Femur (tissue), 1 donor: ENCODE data around the gene NSD1.
"Not testable (repeated sequence)": the region's sequence is repeated elsewhere in the genome, so short reads cannot be mapped to it uniquely, and the experiment has no call there.

Experiments
- DNase-seq: peaks from one replicate; pipeline ENCODE4 v3.0.0-alpha.2; 2017

NSD1 gene

DNA sequence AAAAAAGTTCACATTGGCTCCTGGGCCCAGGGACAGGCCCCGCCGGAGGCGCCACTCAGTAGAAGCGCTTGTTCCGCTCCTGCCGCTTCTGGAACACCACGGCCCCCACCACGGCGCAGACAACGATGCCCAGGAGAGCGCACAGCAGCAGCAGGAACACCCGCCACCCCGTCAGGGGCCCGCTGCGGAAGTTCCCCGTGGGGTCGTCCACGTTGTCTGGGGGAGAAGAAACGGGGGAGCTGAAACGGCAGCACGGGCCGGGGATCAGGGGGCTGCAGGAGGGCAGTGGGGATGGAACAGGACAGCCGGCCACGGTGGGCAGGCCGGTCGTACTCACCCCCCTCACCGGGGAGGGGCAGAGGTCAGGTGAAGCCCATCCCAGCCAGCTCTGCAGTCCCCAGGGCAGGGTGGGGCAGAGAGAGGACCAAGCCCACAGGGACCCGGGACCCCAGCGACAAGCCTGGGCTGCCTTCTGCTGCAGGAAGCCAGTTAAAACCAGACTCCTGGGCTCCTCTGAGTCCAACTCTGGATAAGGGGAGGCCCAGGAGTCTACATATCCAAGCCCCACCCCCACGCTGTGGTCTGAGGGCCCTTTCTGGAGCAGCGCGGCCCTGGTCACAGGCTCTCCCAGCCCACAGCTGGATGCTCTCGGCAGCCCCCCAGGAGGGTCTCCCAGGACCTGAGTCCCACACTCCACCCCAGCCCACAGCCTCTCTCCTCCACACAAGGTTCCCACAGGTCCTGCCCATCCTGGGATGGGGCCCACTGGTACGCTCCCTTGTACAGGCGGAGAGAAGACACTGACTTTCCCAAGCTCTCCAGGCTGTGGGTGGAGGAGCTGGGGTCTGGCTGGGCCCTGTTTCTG is 198.7 kb downstream of the NSD1 start:
- DNase-seq = no peak

DNA sequence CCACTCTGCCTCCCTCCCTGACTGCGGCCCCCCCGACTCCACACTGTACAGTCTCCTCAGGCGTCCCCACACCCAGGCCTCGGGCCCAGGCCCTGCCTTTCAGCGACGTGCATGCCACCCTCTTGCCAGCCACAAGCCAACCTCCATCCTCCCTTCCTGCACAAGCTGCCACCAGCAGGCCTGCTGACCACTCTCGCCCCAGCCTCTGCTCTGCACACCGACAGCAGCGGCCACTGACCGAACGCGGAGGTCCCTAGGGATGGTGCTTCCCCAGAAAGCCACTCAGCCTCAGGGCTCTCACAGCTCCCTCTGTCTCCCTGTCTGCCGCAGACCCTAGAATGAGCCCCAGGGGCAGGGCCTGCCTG is 199.3 kb downstream of the NSD1 start:
- no peak for DNase-seq

DNA sequence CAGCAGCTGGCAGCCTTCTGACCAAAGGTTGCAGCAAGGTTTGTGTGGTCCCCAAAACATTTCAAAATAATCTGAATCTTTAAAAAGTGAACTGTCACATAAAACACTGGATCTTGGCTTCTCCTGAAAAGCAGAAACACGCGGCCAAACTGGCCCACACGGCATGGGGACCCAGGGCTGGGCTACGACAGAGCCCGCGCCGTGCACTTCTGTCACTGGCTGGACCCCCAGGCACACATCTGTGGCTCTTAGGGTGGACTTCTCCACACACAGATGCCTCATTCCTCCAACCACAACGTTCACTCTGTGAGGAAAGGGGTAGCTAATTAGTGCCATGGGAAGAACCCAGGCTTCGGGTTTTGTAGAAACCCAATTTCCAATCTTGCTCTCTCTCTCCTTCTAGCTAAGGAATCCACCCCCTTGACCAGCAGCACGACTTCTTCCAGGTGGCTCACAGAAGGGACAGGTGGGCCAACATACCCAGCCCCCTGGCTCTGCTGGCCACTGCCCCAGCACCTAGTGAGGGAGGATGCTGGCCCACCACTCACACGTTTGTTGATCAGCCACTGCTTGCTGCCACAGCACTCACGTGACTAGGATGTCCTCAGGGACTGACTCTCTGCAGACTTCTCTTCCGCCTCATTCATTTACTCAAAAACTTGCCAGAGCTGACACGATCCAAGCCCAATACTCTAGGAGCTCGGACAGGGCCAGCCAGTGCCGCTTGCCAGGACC is 200.0 kb downstream of the NSD1 start:
- no peak for DNase-seq

DNA sequence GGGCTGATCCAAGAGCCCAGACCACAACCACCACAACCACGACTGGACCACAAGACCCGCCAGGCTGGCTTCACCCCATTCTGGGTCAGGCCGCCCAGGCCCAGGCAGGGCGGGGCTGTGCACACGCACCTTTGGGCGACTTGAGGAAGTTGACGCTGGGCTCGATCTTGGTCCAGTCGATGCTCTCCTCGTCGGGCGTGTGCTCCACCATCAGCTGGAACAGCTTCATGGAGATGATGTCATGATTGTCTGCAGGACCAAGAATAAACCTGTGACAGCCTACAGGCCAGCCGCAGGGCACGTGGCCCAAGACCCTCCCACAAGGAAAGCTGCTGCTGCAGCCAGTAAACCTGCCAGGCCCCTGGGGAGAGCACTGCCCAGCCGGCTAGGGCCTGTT is 200.6 kb downstream of the NSD1 start:
- DNase-seq = no peak

DNA sequence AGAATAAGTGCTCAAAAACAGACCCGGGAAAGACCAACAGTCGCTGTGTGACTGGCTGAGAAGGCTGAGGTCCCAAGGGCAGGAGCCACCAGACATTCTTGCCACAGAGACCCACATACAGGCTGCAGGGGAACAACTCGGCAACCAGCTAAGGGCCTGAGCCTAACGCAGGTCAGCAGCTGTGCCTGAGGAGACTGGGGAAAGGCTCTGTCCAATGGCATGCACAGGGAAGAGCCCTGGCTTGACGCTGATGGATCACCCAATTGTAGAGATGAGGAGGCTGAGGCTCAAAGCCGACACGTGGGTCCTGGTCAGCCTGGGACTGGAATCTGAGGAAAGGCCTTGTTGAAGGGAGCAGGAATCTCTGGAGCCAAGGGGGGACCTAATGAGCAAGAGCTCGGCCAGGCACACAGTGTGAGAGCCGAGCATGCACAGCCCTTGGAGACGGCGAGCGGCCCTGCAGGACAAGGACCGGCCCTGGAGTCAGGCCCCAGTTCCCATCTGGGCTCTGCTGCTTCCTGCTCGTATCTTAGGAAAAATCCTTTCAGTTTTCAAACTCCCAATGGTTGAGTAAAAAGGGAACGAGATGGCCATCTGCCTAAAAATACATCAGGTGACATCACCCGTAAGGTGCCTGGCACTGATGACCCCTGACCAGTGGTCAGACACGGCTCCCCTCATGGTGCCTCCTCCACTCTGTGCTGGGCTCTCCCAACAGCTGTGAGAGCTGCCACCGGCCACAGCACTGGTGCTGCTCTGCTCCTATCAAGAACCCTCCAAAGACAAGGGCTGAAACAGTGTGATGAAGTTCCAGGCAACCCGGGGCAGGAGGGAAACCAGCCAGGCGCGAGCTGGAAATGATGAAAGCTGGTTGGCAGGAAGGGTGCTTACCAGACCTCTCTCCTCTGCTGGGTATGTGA is 201.5 kb downstream of the NSD1 start:
- no peak for DNase-seq

DNA sequence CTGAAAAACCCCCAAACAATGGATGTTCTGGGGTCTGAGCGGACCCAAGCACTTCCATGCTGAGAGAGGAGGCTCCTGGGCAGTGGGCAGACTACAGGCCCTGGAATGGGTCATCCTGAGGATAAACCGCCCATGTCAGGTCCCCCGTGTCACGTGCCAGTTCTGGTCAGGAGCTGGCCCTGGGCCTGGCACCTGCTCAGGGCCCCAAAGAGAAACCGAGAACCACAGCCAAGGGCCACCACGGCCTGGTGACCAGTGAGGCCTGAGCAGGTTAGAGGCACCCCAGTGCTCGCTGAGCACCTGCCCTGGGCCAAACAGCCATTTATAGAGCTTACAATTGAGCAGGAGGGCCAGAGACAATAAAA is 202.1 kb downstream of the NSD1 start:
- no peak for DNase-seq

DNA sequence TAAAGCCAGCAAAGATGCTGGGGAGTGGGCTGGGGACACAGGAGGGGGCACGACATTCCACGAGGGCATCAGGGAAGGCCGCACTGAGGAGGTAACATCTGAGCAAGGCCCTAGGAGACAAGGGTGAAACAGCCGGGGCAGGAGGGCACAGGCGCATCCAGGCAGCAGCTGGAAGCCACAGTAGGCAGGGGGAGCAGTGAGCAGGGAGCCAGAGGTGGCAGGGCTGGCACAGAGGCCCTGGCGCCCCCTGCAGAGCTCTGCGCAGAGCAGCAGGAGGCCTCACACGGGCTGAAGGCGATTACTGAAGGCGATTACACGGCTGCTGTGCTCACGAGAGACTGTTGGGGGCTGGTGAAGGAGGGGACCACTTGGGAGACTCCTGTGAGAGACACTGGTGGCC is 202.5 kb downstream of the NSD1 start:
- DNase-seq = no peak

DNA sequence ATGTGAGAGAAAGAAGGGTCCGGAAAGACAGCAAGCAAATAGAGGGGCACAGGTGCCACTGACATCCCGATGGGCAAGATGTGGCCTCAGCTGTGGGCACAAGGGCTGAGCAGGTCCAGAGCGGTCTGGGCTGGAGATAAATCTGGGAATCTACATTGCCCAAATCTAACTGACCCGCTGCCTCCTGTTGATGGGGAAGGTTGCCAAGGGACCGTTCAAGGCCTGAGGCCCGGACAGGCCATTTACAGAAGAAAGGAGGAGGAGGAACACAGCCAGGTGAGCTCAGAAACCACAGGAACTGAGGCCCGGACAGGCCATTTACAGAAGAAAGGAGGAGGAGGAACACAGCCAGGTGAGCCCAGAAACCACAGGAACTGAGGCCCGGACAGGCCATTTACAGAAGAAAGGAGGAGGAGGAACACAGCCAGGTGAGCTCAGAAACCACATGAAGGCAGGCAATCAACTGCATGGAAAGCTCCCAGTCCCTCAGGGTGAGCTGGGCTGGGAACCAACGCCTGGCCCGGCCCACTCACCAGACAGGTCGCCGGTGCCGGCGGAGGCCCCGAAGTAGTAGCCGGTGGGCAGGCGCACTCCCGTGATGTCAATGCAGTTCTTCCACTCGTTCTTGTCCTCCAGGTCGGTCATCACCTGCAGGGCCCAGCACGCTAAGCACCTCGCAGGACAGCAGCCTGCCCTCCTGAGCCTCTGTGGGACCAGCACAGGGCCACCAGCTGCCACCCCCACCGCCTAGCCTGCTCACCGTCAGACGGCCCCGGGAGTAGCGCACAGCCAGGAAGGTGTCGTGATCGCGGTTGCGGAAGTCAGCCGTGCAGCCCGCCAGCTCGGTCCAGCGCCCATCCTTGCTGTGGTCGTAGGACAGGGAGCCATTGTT is 203.3 kb downstream of the NSD1 start:
- DNase-seq = no peak

DNA sequence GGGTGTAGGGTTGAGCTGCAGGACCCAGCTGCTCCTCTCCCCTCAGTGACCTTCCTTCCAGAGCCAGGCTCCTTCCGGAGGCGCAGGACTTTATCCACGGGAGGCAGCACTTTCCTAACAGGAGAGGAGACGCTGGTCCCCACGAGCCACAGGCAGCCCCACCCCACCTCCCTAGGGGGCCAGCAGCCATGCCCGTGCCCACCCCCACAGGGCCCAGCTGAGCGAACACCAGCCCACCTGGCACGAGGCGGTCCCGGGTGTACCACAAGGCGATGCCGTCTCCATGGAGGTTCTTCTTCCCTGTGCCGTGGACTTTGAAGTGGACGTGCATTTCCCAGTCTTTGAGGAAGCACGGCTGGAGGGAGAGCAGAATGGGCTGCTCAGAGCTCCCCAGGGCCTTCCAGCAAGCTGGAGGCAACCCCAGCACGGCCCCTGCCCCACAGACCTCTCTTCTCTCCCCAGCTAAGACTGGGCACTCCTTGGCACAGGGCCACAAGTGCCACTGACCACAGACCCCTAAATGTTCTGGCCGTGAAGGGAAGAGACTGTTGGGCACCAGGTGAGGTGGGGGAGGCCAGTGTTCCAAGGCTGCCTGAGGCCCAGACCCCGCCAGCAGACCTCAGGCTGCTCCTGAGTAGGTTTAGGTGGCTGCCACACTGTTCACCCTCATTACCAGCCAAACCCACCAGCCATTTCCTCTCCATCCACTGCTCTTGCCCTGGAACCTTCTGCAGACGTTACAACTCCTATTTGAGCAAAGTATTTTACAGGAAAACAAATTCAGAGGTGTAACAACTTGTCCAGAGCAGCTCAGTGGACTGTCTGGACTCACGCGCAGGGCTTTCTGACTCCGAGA is 204.9 kb downstream of the NSD1 start:
- DNase-seq = no peak

DNA sequence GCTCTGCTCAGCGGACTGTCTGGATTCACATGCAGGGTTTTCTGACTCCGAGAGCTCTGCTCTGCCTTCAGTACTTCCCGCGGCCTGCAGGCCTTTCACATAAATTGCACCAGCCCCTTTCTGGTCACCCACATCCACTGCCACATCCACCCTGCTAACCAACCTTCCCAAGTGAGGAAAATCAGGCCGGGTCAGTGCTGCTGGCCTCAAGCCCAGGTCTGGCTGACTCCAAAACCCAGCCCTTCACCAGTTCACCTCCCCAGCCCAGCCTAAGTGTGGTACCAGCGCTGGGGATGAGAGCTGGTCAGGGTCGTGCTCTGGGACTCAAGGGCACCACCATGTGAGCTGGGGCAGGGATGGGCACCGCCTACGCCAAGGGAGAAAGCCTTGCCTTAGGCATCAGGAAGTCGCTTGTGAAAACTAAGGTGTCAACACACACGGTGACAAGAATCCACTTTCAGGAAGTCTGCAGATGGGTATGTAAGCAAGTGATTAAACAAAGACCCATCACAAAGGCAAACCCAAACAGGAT is 205.6 kb downstream of the NSD1 start:
- no peak for DNase-seq

DNA sequence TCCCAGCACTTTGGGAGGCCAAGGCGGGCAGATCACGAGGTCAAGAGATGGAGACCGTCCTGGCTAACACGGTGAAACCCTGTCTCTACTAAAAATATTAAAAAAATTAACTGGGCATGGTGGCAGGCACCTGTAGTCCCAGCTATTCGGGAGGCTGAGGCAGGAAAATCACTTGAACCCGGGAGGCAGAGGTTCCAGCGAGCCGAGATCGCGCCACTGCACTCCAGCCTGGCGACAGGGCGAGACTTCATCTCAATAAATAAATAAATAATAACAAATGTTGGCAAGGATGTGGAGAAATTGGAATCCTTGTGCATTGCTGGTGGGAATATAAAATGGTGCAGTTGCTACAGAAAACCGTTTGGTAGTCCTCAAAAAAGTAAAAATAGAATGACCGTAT is 209.4 kb downstream of the NSD1 start:
- not testable (repeated sequence) for DNase-seq

DNA sequence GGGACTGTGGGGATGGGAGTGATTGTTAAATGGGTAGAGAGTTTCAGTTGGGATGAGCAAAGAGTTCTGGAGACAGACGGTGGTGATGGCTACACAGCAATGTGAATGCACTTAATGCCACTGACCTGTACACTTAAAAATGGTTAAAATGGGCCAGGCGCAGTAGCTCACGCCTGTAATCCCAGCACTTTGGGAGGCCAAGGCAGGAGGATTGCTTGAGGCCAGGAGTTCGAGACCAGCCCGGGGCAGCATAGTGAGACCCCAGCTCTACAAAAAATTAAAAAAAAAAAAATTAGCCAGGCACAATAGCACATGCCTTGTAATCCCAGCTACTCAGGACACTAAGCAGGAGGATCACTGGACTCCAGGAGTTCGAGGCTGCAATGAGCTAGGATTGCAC is 210.2 kb downstream of the NSD1 start:
- no peak for DNase-seq

DNA sequence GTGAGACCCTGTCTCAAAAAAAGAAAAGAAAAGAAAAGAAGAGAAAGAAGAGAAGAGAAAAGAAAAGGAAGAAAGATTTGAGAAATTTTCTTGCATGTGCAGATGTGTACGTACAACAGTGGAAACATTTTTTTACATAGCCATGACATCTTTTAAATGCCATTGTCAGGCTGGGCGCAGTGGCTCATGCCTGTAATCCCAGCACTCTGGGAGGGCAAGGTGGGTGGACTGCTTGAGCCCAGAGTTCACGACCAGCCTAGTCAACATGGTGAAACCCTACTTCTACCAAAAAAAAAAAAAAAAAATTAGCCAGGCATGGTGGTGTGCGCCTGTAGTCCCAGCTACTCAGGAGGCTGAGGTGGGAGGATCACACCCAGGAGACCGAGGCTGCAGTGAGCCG is 211.3 kb downstream of the NSD1 start:
- DNase-seq = no peak

DNA sequence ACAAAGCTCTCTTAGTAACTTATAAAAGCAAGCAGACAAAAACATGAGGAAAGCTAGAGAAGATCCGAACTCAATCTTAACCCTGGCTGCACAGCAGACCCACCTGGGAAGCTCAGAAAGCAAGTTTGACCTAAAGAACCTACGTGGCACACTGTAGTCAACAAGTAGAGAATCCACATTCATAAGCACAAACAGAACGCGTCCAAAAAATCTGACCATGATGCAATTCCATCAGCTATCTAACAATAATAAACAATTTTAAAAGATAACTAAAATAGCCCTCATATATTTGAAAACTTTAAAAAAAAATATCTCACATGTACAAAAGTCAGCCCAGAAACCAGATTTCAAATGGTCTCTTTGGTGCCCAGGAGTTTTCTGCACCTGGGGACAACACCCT is 213.2 kb downstream of the NSD1 start:
- no peak for DNase-seq

DNA sequence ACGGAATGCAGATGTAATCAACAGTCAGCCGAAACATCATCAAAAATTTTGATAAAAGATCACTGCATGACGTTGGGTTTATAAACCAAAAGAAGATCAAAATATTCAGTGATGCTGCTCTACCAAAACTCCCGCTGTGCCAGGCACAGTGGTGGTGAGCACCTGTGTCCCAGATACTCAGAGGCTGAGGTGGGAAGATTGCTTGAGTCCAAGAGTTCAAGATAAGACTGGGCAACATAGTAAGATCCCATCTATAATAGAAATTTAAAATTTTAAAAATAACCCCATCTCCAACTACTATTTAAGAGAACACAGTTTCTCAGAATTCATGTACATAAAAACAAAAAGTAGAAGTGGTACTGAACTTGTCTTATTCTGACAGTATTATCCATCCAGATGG is 214.1 kb downstream of the NSD1 start:
- DNase-seq = no peak

DNA sequence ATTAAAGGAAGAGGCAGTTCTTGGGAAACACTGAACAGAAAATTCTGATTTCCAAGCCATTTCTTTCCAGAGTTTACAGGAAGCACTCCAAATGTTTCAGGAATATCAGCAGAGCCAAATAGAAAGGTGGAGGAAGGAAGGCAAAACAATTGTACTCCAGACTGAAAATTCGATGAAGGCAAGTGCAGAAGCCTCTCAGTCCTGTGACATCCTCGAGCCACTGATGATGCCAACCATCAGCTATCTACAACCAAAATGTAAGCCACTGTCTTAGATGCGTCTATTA is 215.7 kb downstream of the NSD1 start:
- no peak for DNase-seq

DNA sequence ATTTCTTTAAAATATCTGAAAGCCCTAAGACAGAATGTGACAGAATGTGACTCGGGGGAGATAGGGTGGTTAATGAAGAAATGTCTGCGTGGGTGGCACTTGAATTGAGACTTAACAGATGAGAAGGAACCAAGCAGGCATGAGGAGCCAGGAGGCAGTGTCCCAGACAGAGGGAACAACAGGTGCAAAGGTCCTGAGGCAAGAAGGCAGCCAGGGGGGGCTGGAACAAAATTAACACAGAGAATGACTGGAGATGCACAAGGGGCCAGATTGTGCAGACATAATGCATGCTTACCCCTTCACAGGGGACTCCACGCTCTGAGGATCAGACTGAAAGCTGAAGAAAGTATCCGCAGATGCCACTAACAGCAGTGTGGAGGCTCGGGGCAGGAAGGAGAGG is 216.2 kb downstream of the NSD1 start:
- no peak for DNase-seq
